Measurements from ENCODE around the gene MEGF9.

Gene MEGF9

DNA sequence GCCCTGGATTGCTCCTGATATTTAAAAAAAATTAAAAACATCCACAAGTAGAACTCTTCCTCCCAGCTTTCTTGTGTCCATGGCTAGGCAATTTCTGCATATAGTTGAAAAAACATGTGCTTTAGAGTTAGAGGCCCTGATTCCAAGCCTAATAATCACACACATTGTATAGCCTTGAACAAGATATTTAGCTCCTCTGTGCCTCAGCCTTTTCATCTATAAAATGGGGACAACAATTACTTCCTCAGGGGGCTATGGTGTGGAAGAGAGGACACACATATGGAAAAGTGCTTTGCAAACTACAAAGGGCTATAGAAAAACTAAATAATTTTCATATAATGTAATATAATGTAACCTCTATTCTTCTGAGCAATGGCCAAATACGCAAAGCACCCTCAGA, 111.3 kb downstream of the MEGF9 start:
- DNase-seq = no peak
- in situ Hi-C loops (cut with MboI; ENCODE audit: low pct_unique_long_range_greater_than_20kb, low sequenced_read_pairs) = no loop called here

- in situ Hi-C loops (cut with MboI; ENCODE audit: low pct_unique_long_range_greater_than_20kb, low sequenced_read_pairs) = no loop called here
- no peak for DNase-seq
Observed at GRCh38 chr9:120593955-120594277, 120.4 kb downstream of the MEGF9 start.

GRCh38 chr9:120593250-120593954, 120.9 kb downstream of the MEGF9 start:
- no peak for DNase-seq
- in situ Hi-C loops (cut with MboI; ENCODE audit: low pct_unique_long_range_greater_than_20kb, low sequenced_read_pairs) = no loop called here

DNA sequence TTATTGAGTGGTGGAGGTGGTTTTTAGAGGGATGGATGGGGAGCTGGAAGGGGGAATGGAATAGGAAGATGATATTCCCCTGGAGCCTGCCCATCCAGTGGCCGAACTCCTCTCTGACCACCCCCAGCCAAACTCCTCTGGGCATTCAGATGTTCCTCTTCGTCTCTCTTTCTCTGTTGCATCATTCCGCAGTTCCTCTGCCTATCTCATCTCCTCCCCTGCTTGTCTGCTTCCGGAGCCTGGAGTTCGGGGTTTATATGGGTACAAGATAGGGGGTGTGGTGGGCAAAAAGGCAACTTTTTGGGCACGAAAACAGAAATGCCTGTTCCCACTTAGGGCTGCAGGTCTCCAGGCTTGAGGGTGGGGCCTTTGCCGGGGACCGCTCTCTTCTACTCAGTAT, 122.1 kb downstream of the MEGF9 start:
- no peak for DNase-seq
- in situ Hi-C loops (cut with MboI; ENCODE audit: low pct_unique_long_range_greater_than_20kb, low sequenced_read_pairs) = no loop called here

DNA sequence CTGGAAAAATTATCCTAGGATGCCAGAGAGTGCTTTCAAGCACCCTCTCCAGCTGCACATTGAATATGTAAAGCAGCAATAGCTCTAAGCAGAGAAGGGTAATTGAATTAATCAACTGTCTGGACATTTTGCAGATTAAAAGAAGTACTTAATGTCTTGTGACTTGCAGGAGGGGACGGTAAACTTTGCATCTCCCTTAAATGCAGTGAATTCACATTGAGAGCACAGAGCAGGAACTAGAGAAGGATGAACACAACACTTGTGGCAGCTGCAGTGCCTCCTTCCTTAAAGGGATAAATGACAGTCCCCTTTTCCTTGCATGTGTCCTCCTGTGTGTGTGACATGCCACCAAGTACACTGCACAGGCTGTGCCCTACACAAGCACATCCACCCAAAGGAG, 126.9 kb downstream of the MEGF9 start:
- in situ Hi-C loops (cut with MboI; ENCODE audit: low pct_unique_long_range_greater_than_20kb, low sequenced_read_pairs) = no loop called here
- no peak for DNase-seq

DNA sequence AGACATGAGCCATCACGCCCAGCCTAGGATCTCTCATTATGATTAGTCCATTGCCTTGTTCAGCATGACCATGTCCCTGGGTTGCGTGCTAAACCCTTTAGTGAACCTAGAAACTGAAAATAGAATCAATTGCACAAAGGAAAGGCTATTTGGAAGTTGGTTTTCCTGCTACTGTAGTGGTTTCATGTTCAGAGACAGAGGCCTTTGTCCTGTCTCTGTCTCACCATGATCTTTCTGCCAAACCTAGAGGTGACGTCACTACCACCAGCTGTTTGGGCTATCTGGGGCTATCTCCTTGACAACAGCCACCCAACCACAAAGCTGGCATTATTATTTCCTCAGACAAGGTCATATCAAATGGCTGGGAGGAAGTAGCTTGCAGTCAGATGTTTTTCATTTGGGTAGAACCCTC, 130.3 kb downstream of the MEGF9 start:
- in situ Hi-C loops (cut with MboI; ENCODE audit: low pct_unique_long_range_greater_than_20kb, low sequenced_read_pairs) = no loop called here
- peak; percentile 94 for DNase-seq

- in situ Hi-C loops (cut with MboI; ENCODE audit: low pct_unique_long_range_greater_than_20kb, low sequenced_read_pairs) = no loop called here
- peak; percentile 98 for DNase-seq
Observed at GRCh38 chr9:120580051-120580896, 134.0 kb downstream of the MEGF9 start, which contains the start of gene CDK5RAP2. TSS of gene CDK5RAP2 (minus strand) at chr9:120580167. CDS start at chr9:120579978, 189 bp downstream.

GRCh38 chr9:120579139-120580050, 134.9 kb downstream of the MEGF9 start:
- in situ Hi-C loops (cut with MboI; ENCODE audit: low pct_unique_long_range_greater_than_20kb, low sequenced_read_pairs) = no loop called here
- DNase-seq = peak; percentile 30

- in situ Hi-C loops (cut with MboI; ENCODE audit: low pct_unique_long_range_greater_than_20kb, low sequenced_read_pairs) = no loop called here
- DNase-seq = no peak
Observed at GRCh38 chr9:120574473-120574872, 139.8 kb downstream of the MEGF9 start.

DNA sequence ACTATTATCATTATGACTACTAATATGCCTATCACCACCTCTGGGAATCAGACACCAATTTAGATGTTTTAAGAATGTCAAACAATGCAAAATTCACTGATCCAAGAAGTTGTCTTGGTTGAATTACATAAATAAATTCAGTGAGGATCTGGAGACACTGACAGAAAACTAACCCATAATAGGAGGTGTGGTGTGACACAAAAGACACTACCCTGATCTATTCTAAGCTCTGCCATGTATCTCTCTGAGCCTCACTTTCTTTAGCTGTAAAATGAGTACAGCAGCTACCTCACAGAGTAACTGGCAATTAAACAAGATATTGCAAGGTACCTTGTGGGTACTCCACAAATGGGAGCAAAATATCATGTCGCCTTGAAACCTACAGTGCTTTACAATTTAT, 141.8 kb downstream of the MEGF9 start:
- DNase-seq = no peak
- in situ Hi-C loops (cut with MboI; ENCODE audit: low pct_unique_long_range_greater_than_20kb, low sequenced_read_pairs) = no loop called here

- no peak for DNase-seq
- in situ Hi-C loops (cut with MboI; ENCODE audit: low pct_unique_long_range_greater_than_20kb, low sequenced_read_pairs) = no loop called here
Observed at GRCh38 chr9:120571443-120572257, 142.6 kb downstream of the MEGF9 start.

GRCh38 chr9:120570296-120570695, 144.0 kb downstream of the MEGF9 start:
- in situ Hi-C loops (cut with MboI; ENCODE audit: low pct_unique_long_range_greater_than_20kb, low sequenced_read_pairs) = no loop called here

DNA sequence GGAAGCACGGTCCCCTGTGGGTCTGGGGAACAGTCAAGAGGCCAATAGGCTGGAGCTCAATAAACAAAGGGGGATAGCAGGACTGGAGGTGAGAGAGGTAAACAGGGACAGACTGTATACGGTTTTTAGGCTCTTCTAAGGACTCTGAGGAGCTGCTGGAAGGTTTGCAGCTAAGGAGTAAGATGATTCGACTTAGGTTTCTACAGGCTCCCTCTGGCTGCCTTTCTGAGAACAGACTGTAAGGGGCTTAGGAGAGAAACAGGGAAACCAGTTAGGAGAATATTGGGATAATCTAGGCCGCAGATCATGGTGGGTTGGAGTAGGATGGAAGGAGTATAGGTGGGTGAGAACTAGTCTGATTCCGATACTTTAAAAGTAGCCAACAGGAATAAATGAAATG, 144.7 kb downstream of the MEGF9 start:
- DNase-seq = no peak
- in situ Hi-C loops (cut with MboI; ENCODE audit: low pct_unique_long_range_greater_than_20kb, low sequenced_read_pairs) = no loop called here

More at GRCh38 chr9:120570296-120570695, 144.0 kb downstream of the MEGF9 start:
- DNase-seq = no peak

DNA sequence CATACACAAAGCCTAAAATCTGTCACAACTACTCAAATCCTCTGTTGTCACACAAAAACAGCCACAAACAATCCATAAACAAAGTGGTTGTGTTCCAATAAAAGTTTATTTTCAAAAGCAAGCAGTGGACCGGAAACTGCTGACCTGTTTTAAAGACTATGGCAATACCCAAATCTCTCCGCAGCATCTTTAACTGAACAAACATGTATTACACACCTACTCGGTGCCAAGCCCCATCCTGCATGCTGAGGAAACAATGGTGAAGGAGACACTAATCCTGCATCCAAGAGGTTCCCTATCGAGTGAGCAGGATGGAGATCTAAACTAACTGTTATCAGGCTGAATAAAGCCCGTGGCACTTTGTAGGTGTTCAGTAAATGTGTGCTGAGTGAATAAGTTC, 145.5 kb downstream of the MEGF9 start:
- DNase-seq = no peak
- in situ Hi-C loops (cut with MboI; ENCODE audit: low pct_unique_long_range_greater_than_20kb, low sequenced_read_pairs) = no loop called here

- DNase-seq = no peak
- in situ Hi-C loops (cut with MboI; ENCODE audit: low pct_unique_long_range_greater_than_20kb, low sequenced_read_pairs) = no loop called here
Observed at GRCh38 chr9:120567874-120568273, 146.4 kb downstream of the MEGF9 start.

DNA sequence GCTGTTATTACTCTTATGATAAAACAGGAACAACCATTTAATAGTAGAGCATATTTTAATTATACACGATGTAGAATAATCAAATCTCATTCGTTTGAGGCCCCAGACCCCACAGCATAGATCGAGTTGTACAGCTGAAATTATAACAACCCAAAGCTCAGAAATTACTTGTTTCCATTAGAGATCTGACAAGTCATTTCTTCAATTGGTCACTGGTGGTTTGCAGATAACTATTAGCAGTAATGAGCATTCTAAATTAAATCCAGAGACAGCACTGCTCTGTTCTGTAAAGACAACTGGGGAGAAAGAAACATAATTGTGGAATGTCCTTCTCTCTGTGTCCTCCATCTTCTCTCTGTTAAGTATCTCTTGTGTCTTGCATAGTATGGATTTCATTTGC, 147.2 kb downstream of the MEGF9 start:
- no peak for DNase-seq
- in situ Hi-C loops (cut with MboI; ENCODE audit: low pct_unique_long_range_greater_than_20kb, low sequenced_read_pairs) = no loop called here

DNA sequence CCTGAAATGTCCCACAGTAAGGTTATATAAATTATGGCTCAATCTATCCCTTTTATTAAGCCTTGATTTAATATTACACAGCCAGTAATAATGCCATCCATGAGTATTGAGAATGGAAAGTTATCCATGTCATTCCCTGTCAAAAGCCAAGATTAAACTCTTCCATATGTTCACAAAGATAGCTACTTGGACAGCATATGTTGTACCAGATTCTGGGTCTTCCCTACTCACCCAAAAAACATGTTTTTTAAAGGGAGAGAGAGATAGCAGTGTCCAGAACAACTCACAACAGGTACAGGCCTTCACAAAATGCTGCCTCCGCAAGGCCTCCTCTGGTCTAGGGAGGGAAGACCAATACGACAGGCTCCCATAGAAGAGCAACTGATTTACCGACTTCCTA, 149.7 kb downstream of the MEGF9 start:
- no peak for DNase-seq
- in situ Hi-C loops (cut with MboI; ENCODE audit: low pct_unique_long_range_greater_than_20kb, low sequenced_read_pairs) = no loop called here

DNA sequence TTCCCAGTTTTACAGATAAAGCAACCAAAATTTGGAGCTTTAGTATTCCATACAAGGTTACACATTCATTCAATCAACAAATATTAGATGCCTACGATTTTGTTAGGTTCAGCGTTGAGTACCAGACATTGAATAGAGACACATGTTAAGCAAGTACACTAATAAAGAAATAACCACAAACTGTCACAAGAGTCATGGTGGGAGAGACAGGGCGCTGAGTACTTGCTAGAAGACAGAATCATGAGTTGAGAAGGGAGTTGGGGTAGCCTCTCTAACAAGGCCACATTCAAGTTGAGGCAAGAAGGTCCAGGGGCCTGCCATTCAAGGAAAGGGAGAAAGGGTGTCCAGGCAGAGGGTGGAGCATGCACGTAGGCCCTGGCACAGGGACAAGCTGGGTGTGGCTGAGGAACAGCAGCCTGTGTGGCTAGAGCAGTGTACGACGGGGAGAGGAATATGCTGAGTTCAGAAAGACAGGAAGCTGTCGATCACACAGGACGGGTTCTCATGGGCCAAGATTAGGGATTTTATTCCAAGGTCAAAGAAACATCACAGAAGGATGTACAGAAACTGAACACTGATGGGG, 151.3 kb downstream of the MEGF9 start:
- in situ Hi-C loops (cut with MboI; ENCODE audit: low pct_unique_long_range_greater_than_20kb, low sequenced_read_pairs) = no loop called here
- no peak for DNase-seq

DNA sequence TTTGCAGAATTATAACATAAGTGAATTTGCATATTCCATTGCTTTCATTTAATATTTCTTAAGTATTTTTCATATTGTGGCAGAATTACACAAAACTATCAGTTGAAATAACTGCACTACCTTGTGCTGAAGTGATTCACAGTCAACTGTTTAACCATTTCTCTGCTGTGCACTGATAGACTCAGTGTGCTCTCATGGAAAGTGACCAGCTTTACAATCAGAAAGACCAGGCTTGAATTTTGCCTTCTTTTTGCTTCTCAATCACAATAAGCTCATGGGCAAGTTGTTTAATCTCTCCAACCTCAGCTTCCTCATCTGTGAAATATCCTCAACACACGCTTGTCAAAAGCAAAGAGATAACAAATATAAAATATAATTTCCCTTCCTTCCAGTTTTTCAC, 152.6 kb downstream of the MEGF9 start:
- no peak for DNase-seq

More for the DNA sequence above, 152.6 kb downstream of the MEGF9 start:
- in situ Hi-C loops (cut with MboI; ENCODE audit: low pct_unique_long_range_greater_than_20kb, low sequenced_read_pairs) = no loop called here

Data from KBM-7 (cell line).